Progenitor cell of endocrine pancreas (in vitro differentiated cells): Measurements from ENCODE around the gene ACTRT2. TPM values are rescaled to one million over a fixed set of nuclear protein-coding genes. Genes with fewer than 3 reads are reported as not detected.

Experiments
- DNase-seq: peaks from one replicate; pipeline ENCODE4 v3.0.0; 2021; ENCODE audit warnings: low spot score; ENCODE audit not compliant: unreplicated experiment
- H3K27ac Mint-ChIP-seq: 2 replicates; pipeline ENCODE4 v1.8.0; 2021; ENCODE audit warnings: mild to moderate bottlenecking, moderate library complexity, mixed read lengths
- H3K27me3 Mint-ChIP-seq: 2 replicates; pipeline ENCODE4 v1.8.0; 2021; ENCODE audit warnings: mixed read lengths
- H3K36me3 Mint-ChIP-seq: 2 replicates; pipeline ENCODE4 v1.8.0; 2022; ENCODE audit warnings: mixed read lengths; ENCODE audit not compliant: insufficient read depth
- H3K4me1 Mint-ChIP-seq: 2 replicates; pipeline ENCODE4 v1.8.0; 2021; ENCODE audit warnings: low read depth, mixed read lengths
- H3K4me3 Mint-ChIP-seq: 2 replicates; pipeline ENCODE4 v1.8.0; 2021; ENCODE audit warnings: low read depth, mild to moderate bottlenecking, moderate library complexity, mixed read lengths
- H3K9me3 Mint-ChIP-seq: 2 replicates; pipeline ENCODE4 v1.8.0; 2021; ENCODE audit warnings: low read depth, mixed read lengths
- CTCF ChIP-seq: fragments of 200-600 bp; sonication (generic); IDR thresholded peaks from one replicate; pipeline ENCODE4 v1.5.0; 2021; ENCODE audit warnings: antibody characterized with exemption, mild to moderate bottlenecking; ENCODE audit not compliant: unreplicated experiment
- total RNA-seq: library from RNA; stranded (reverse); gene quantifications from 2 replicates; pipeline ENCODE4 v1.2.1, GENCODE V29; 2021

ACTRT2 gene
- total RNA-seq, 1 donor from 2014 or later = not detected

- Mint-ChIP-seq H3K4me1 (no peaks in the 10 kb centered on the region), H3K9me3 (peaks cover 6% of the 10 kb centered on the region), H3K36me3 (no peaks in the 10 kb centered on the region), H3K4me3 (no peak overlapping the region), H3K27me3 (no peaks in the 10 kb centered on the region), H3K27ac (no peak overlapping the region)
- DNase-seq = no peak
- no peak for TF ChIP-seq CTCF
These were observed 5.5 kb downstream of the ACTRT2 start for GRCh38 chr1:3026581-3027391.

GRCh38 chr1:3027611-3028371, 6.5 kb downstream of the ACTRT2 start:
- H3K9me3 Mint-ChIP-seq = peaks cover 6% of the 10 kb centered on the region
- no peaks in the 10 kb centered on the region for H3K4me1 Mint-ChIP-seq
- DNase-seq = no peak
- H3K36me3 Mint-ChIP-seq = no peaks in the 10 kb centered on the region
- no peak for TF ChIP-seq CTCF
- H3K4me3 Mint-ChIP-seq = no peak overlapping the region
- H3K27ac Mint-ChIP-seq = no peak overlapping the region
- no peaks in the 10 kb centered on the region for H3K27me3 Mint-ChIP-seq

DNA sequence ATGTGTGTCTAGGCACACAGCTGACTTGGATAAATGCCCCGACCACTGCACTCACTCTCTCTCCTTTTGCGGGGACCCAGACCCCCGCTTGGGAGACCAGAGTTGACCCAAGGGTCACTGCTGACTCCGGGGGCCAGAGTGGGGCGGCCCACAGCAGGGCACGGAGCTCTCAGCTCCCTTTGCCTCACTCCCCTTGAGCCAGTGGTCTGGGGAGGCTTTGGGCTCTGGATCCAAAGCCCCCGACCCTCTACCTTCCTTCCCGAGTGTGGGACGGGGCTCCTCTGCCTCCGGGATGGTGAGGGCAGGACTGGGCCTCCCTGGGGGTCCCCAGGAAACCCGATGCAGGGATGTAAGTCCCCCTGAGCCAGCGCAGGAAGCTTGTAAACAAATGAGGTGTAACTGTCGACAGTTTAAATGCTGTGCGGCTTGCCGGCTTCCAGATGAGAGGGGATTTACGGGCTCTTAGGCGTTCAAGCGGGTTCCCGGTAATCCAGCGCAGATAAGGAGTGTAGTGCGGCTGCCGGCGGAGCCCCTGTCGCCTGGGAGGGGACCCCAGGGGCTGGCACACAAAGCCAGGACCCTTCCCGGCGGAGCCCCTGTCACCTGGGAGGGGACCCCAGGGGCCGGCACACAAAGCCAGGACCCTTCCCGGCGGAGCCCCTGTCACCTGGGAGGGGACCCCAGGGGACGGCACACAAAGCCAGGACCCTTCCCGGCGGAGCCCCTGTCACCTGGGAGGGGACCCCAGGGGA, 7.4 kb downstream of the ACTRT2 start:
- Mint-ChIP-seq H3K9me3 (peaks cover 6% of the 10 kb centered on the region), H3K27ac (no peak overlapping the region), H3K27me3 (no peaks in the 10 kb centered on the region), H3K4me3 (no peak overlapping the region), H3K36me3 (no peaks in the 10 kb centered on the region), H3K4me1 (no peaks in the 10 kb centered on the region)
- no peak for TF ChIP-seq CTCF
- no peak for DNase-seq

DNA sequence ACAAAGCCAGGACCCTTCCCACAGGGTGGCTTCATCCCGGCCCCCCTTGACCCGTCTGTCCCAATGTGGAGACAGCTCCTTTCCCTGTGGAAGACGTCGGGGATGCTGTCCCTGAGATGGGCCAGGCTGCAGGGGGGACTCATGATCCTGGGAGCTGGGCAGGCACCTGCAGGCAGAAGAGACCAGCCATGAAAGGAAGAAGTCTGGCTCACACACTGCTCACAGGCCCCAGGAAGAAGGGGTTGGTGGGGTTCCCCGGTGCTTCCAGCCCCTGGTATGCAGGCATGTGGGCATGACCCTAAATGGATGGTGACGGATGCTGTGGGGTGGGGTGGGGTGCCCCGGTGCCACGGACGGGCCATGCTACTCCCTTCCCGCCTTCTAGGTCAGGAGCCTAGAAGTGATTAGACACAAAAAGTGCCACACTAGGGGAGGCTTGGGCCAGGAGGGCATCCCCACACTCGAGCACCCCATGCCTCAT, 8.3 kb downstream of the ACTRT2 start:
- Mint-ChIP-seq H3K27me3 (peaks cover 5% of the 10 kb centered on the region), H3K4me1 (no peaks in the 10 kb centered on the region), H3K36me3 (no peaks in the 10 kb centered on the region), H3K4me3 (no peak overlapping the region), H3K9me3 (peaks cover 3% of the 10 kb centered on the region), H3K27ac (no peak overlapping the region)
- DNase-seq = no peak
- TF ChIP-seq CTCF = no peak

- no peak for TF ChIP-seq CTCF
- Mint-ChIP-seq H3K27me3 (peaks cover 5% of the 10 kb centered on the region), H3K27ac (no peak overlapping the region), H3K4me1 (no peaks in the 10 kb centered on the region), H3K9me3 (peaks cover 3% of the 10 kb centered on the region), H3K36me3 (no peaks in the 10 kb centered on the region), H3K4me3 (no peak overlapping the region)
- DNase-seq = no peak
These were observed 8.9 kb downstream of the ACTRT2 start for GRCh38 chr1:3029991-3030662.
